GM06990 (cell line): Measurements from ENCODE around the gene UPF1.

Source experiments
- DNase-seq: peaks from one replicate; pipeline ENCODE4 v3.0.0-alpha.2; 2011; ENCODE audit not compliant: insufficient read length; ENCODE audit errors: extremely low read depth
- H3K27me3 ChIP-seq: replicated peaks from 2 replicates; pipeline ENCODE4 v1.6.0; 2011; ENCODE audit warnings: low read length; ENCODE audit not compliant: control insufficient read depth, insufficient read depth
- H3K36me3 ChIP-seq: 2 replicates; pipeline ENCODE4 v1.5.1; 2011; ENCODE audit warnings: low read length; ENCODE audit not compliant: control insufficient read depth, insufficient read depth
- H3K4me3 ChIP-seq: replicated peaks from 2 replicates; pipeline ENCODE4 v1.5.1; 2011; ENCODE audit warnings: low read depth, mild to moderate bottlenecking, control low read depth, low read length
- CTCF ChIP-seq: IDR thresholded peaks from 2 replicates; pipeline ENCODE4 v1.5.1; 2011; ENCODE audit warnings: low read length, control low read depth, mild to moderate bottlenecking, inconsistent platforms; ENCODE audit not compliant: insufficient read depth, poor library complexity, severe bottlenecking

Gene UPF1

GRCh38 chr19:18839465-18840287, 7.9 kb downstream of the UPF1 start:
- DNase-seq: no peak
- H3K4me3 ChIP-seq: no peak overlapping the region
- H3K27me3 ChIP-seq: no peaks in the 10 kb centered on the region
- no peak for TF ChIP-seq CTCF
- H3K36me3 ChIP-seq: peaks cover 6% of the 10 kb centered on the region

- no peak overlapping the region for H3K4me3 ChIP-seq
- no peak for TF ChIP-seq CTCF
- H3K36me3 ChIP-seq: peaks cover 10% of the 10 kb centered on the region
- no peak for DNase-seq
- H3K27me3 ChIP-seq: no peaks in the 10 kb centered on the region
These were observed 8.8 kb downstream of the UPF1 start for GRCh38 chr19:18840288-18841267.

- no peak for DNase-seq
- no peak overlapping the region for H3K4me3 ChIP-seq
- no peak for TF ChIP-seq CTCF
- no peaks in the 10 kb centered on the region for H3K27me3 ChIP-seq
- peaks cover 18% of the 10 kb centered on the region for H3K36me3 ChIP-seq
These were observed 9.6 kb downstream of the UPF1 start for GRCh38 chr19:18841400-18841799.

GRCh38 chr19:18842166-18842565, 10.4 kb downstream of the UPF1 start:
- Histone ChIP-seq H3K36me3 (peaks cover 18% of the 10 kb centered on the region), H3K4me3 (no peak overlapping the region), H3K27me3 (no peaks in the 10 kb centered on the region)
- no peak for TF ChIP-seq CTCF
- no peak for DNase-seq

- Histone ChIP-seq H3K36me3 (peaks cover 22% of the 10 kb centered on the region), H3K27me3 (no peaks in the 10 kb centered on the region), H3K4me3 (no peak overlapping the region)
- no peak for DNase-seq
- no peak for TF ChIP-seq CTCF
These were observed 12.2 kb downstream of the UPF1 start for GRCh38 chr19:18843960-18844359.
